ENCODE results near the gene SHISAL2A. TPM values are rescaled to one million over a fixed set of nuclear protein-coding genes. Genes with fewer than 3 reads are reported as not detected.

The SHISAL2A gene
- total and polyA plus RNA-seq, 2 of the 13 experiments (the other 11 are each of a cell fraction or from before 2014, with no cell fraction given): not detected

DNA sequence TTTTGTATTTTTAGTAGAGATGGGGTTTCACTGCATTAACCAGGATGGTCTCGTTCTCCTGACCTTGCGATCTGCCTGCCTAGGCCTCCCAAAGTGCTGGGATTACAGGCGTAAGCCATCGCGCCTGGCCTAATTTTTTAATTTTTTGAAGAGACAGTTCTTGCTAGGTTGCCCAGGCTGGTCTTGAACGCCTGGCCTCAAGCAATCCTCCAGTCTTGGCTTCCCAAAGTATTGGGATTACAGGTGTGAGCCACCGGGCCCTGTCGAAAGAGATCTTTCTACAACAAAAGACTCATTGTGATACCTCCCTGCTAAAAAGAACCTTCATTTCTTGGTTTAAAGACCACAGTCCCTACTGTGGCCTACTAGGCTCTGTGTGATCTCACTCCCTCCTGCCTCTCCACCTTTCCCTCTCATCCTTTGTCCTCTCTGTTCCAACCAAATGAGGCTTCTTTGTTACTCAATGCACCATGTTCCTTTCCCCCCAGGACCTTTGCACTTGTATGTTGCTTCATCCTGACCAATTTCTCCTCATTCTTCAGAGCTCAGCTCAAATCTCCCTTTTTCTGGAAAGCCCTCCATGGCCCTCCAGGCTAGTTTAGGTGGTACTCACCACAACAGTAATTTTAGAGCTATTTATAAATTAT lies 32.3 kb upstream of the SHISAL2A start:
- ATAC-seq: peak; percentile 75
- TF ChIP-seq, protein P1, sequence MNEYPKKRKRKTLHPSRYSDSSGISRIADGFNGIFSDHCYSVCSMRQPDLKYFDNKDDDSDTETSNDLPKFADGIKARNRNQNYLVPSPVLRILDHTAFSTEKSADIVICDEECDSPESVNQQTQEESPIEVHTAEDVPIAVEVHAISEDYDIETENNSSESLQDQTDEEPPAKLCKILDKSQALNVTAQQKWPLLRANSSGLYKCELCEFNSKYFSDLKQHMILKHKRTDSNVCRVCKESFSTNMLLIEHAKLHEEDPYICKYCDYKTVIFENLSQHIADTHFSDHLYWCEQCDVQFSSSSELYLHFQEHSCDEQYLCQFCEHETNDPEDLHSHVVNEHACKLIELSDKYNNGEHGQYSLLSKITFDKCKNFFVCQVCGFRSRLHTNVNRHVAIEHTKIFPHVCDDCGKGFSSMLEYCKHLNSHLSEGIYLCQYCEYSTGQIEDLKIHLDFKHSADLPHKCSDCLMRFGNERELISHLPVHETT (CRISPR knock-in tag; conservative IDR thresholded peaks at IDR 0.05): no peak
- no peak for TF ChIP-seq GFI1 (CRISPR knock-in tag; IDR thresholded peaks at IDR 0.05; ENCODE audit: borderline replicate concordance)
- TF ChIP-seq RAD21 (CRISPR knock-in tag; IDR thresholded peaks at IDR 0.05): no peak
- TF ChIP-seq CENPT (CRISPR knock-in tag; IDR thresholded peaks at IDR 0.05; ENCODE audit: low read depth): no peak
- no peak; the same call in 1 of the 2 replicates for TF ChIP-seq ZKSCAN1 (IDR thresholded peaks at IDR 0.05; ENCODE audit: low read length)
- TF ChIP-seq NCOR1 (IDR thresholded peaks at IDR 0.05; ENCODE audit: borderline replicate concordance, low read length): peak; percentile 63; the same call in 1 of the 2 replicates
- TF ChIP-seq ZNF446 (CRISPR knock-in tag; IDR thresholded peaks at IDR 0.05): no peak
- TF ChIP-seq RFXAP (CRISPR knock-in tag; IDR thresholded peaks at IDR 0.05; ENCODE audit: borderline replicate concordance): no peak
- no peak for TF ChIP-seq ARNT (IDR thresholded peaks at IDR 0.05)
- TF ChIP-seq, protein P2, sequence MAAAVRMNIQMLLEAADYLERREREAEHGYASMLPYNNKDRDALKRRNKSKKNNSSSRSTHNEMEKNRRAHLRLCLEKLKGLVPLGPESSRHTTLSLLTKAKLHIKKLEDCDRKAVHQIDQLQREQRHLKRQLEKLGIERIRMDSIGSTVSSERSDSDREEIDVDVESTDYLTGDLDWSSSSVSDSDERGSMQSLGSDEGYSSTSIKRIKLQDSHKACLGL (CRISPR knock-in tag; IDR thresholded peaks at IDR 0.05): no peak
- TF ChIP-seq, protein P3, sequence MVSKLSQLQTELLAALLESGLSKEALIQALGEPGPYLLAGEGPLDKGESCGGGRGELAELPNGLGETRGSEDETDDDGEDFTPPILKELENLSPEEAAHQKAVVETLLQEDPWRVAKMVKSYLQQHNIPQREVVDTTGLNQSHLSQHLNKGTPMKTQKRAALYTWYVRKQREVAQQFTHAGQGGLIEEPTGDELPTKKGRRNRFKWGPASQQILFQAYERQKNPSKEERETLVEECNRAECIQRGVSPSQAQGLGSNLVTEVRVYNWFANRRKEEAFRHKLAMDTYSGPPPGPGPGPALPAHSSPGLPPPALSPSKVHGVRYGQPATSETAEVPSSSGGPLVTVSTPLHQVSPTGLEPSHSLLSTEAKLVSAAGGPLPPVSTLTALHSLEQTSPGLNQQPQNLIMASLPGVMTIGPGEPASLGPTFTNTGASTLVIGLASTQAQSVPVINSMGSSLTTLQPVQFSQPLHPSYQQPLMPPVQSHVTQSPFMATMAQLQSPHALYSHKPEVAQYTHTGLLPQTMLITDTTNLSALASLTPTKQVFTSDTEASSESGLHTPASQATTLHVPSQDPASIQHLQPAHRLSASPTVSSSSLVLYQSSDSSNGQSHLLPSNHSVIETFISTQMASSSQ (IDR thresholded peaks at IDR 0.05; ENCODE audit: low read depth): no peak
- TF ChIP-seq, protein P3 (CRISPR knock-in tag; IDR thresholded peaks at IDR 0.05; ENCODE audit: borderline replicate concordance): no peak
- TF ChIP-seq, protein P4, sequence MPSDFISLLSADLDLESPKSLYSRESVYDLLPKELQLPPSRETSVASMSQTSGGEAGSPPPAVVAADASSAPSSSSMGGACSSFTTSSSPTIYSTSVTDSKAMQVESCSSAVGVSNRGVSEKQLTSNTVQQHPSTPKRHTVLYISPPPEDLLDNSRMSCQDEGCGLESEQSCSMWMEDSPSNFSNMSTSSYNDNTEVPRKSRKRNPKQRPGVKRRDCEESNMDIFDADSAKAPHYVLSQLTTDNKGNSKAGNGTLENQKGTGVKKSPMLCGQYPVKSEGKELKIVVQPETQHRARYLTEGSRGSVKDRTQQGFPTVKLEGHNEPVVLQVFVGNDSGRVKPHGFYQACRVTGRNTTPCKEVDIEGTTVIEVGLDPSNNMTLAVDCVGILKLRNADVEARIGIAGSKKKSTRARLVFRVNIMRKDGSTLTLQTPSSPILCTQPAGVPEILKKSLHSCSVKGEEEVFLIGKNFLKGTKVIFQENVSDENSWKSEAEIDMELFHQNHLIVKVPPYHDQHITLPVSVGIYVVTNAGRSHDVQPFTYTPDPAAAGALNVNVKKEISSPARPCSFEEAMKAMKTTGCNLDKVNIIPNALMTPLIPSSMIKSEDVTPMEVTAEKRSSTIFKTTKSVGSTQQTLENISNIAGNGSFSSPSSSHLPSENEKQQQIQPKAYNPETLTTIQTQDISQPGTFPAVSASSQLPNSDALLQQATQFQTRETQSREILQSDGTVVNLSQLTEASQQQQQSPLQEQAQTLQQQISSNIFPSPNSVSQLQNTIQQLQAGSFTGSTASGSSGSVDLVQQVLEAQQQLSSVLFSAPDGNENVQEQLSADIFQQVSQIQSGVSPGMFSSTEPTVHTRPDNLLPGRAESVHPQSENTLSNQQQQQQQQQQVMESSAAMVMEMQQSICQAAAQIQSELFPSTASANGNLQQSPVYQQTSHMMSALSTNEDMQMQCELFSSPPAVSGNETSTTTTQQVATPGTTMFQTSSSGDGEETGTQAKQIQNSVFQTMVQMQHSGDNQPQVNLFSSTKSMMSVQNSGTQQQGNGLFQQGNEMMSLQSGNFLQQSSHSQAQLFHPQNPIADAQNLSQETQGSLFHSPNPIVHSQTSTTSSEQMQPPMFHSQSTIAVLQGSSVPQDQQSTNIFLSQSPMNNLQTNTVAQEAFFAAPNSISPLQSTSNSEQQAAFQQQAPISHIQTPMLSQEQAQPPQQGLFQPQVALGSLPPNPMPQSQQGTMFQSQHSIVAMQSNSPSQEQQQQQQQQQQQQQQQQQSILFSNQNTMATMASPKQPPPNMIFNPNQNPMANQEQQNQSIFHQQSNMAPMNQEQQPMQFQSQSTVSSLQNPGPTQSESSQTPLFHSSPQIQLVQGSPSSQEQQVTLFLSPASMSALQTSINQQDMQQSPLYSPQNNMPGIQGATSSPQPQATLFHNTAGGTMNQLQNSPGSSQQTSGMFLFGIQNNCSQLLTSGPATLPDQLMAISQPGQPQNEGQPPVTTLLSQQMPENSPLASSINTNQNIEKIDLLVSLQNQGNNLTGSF (CRISPR knock-in tag; IDR thresholded peaks at IDR 0.05): no peak

More for the DNA sequence above, 32.3 kb upstream of the SHISAL2A start:
- WGBS (ENCODE audit: low lambda C conversion rate): 63% methylated on average over 8 of the region's 8 CpGs
- no peaks in the 10 kb centered on the region for H3K27me3 ChIP-seq (ENCODE audit: control insufficient read depth in 1 of 2, insufficient read depth in 2 of 2, low read length in 2 of 2)
- ChIA-PET CTCF (ENCODE audit: low intra/inter-chr PET ratio, low total read pairs) (no interaction called here), POLR2A (interaction anchor here (1.5 to 1.6 kb wide), 2 partner anchors 47 to 52 kb away, joined by 7 read pairs; partner anchors contain the start of gene TUT4)
- H3K36me3 ChIP-seq (replicated peaks in 1 of 2; ENCODE audit: control insufficient read depth in 1 of 2, insufficient read depth in 2 of 2, low read length in 2 of 2): no peaks in the 10 kb centered on the region
- no peak overlapping the region for H2AFZ ChIP-seq (ENCODE audit: low read length)
- peaks cover 31% of the 10 kb centered on the region for H3K4me1 ChIP-seq (ENCODE audit: insufficient read depth, low read length)
- H3K4me2 ChIP-seq (ENCODE audit: low read depth, low read length): peak overlapping the region; percentile 87
- DNase-seq (ENCODE audit: low spot score) (peak; percentile 66), FAIRE-seq (peak; percentile 79)
- no peak overlapping the region for H3K27ac ChIP-seq (ENCODE audit: extremely low read length, insufficient read depth, low read length)
- no TSS peak for BruUV-seq (replicated peaks)
- 0 out of 6 replicates have a peak overlapping the region, but pooled peaks of 1 of the 3 experiments have one; percentile 49 for H3K4me3 ChIP-seq (replicated peaks in 1 of 3; ENCODE audit: insufficient read depth in 1 of 3, low read depth in 2 of 3, low read length in 3 of 3)
- no peak overlapping the region for H3K9ac ChIP-seq (ENCODE audit: insufficient read depth, low read depth, low read length)
- H3K79me2 ChIP-seq (ENCODE audit: insufficient read depth, low read length): no peaks in the 10 kb centered on the region
- in situ Hi-C loops (cut with HindIII; ENCODE audit: extremely low pct_ligation_motif_present, low pct_unique_long_range_greater_than_20kb) (no loop called here), intact Hi-C loops (cut with micrococcal nuclease; ENCODE audit: unreplicated experiment) (loop anchor here (10.0 kb wide), 1 partner anchor 54 kb away; no protein-coding TSS in a partner anchor)
- no peaks in the 10 kb centered on the region for H4K20me1 ChIP-seq (ENCODE audit: insufficient read depth, low read length)
- H3K9me3 ChIP-seq (ENCODE audit: low read length): no peaks in the 10 kb centered on the region

Measured in HepG2 (cell line).